ENCODE data around the gene MGLL.

DNA sequence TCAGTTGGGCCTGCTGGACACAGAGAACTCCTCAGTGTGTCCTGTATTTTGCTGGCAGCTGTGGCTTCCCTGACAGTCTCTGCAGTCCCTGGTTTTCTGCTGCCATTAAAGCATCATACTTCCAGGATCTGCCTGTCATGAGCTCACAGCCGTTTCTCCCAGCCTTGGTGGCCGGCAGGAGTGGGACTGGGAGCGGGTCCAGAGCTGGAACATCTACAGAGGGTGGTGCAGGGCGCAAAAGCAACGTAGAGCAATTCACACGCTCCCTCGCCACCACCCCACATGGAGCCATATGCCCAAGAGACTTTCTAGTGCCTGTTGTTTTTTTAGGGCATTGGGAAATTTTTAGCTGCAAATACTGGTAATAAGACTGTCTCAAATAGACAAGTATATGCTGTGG is 116.0 kb downstream of the MGLL start:
- TF ChIP-seq, protein P1, sequence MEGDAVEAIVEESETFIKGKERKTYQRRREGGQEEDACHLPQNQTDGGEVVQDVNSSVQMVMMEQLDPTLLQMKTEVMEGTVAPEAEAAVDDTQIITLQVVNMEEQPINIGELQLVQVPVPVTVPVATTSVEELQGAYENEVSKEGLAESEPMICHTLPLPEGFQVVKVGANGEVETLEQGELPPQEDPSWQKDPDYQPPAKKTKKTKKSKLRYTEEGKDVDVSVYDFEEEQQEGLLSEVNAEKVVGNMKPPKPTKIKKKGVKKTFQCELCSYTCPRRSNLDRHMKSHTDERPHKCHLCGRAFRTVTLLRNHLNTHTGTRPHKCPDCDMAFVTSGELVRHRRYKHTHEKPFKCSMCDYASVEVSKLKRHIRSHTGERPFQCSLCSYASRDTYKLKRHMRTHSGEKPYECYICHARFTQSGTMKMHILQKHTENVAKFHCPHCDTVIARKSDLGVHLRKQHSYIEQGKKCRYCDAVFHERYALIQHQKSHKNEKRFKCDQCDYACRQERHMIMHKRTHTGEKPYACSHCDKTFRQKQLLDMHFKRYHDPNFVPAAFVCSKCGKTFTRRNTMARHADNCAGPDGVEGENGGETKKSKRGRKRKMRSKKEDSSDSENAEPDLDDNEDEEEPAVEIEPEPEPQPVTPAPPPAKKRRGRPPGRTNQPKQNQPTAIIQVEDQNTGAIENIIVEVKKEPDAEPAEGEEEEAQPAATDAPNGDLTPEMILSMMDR (IDR thresholded peaks at IDR 0.05; ENCODE audit: low read depth, low read length) = no peak
- no peak for TF ChIP-seq EZH2phosphoT487 (IDR thresholded peaks at IDR 0.05; ENCODE audit: low read depth)

All from OCI-LY3 (cell line).